Posterior cingulate gyrus (tissue), 11 donors: ENCODE measurements around the gene RUNX1.

Experiments
- DNase-seq, 10 donors: peaks; one replicate each; pipeline versions ENCODE4 v3.0.0 to v3.0.0-alpha.2; 2020 to 2021; ENCODE audit warnings: mixed read lengths in 3 of 10
- intact Hi-C: fragments of 100-400 bp; cut with DNase I; formaldehyde crosslinking; loops from one replicate; pipeline ENCODE4 v1.15.1; 2023

Gene RUNX1

DNA sequence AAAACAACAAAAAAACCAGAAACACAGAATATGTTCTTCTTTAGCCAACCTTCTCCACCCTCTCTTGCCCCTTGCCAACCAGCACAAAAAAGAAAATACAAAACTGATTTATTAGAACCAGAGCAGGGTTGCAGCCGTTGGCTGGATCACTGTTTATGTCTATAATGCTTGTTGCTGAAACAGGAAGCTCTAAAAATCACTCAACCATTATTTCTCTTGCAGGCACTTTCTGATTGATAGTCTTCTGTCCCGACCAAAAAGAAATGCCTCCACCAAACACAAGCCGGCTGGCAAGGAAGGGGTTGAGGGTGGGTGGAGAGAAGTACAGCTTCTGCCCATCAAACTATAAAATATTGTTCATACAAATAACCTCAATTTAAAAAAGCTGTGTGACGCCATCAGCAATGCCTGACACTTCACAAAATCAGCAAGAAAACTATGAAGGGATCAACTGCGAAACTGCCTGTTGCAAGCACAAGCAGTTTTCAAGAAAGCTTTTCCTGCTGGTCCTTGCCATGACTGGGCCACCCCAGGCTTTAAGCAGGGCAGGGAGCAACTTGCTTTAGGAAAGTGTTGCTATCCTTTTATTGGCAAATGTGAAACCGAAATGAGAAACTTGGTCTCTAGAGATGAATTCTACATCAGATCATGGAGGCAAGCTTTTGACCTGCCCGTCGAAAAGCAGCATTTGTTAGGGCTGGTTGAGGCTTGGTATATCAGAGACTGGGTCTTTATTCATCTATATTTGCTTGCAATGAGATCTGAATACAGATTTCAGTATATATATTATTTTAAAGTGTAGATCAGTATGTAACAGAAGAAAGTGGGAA is 174.2 kb downstream of the RUNX1 start:
- intact Hi-C loops: no loop called here

DNA sequence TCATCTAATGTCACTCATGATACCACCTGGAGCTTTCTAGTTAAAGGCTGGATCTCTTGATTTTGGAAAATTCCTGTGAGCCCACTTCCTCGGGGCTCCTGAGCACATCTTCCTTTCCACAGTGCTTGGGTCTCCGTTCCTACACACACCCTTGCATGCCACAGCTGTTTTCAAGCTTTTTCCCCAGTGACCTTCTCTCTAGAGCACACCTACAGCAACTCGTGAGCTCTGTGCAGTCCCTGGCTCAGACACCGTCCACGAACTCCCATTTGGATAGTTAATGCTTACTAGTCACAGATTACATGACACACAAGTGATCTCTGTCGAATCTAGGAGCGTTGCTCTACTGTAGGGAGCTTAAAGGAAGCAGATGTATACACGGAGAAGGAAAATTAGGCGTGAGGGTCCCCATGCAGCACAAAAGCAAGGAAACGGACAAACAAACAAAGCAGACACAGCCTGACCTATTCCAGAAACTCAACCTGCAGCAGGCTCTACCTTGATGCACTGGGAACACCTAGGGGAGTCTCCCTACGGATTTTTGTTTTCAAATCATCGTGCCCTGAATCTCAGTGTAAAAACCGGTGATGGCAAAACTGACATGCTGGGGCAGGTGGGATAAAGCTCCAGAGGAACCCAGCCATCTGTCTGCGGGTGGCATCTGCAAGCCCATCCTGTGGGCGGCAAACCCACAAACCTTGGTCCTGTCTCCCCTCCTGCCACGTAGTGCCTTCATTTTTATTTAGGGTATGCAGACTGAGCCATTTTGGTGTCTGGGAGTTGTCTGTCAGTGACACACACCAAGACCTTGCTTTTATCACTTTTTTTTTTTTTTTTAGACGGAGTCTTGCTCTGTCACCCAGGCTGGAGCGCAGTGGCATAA is 177.8 kb downstream of the RUNX1 start:
- intact Hi-C loops: no loop called here
- no peak for DNase-seq

More for the DNA sequence above, 174.2 kb downstream of the RUNX1 start:
- no peak for DNase-seq

DNA sequence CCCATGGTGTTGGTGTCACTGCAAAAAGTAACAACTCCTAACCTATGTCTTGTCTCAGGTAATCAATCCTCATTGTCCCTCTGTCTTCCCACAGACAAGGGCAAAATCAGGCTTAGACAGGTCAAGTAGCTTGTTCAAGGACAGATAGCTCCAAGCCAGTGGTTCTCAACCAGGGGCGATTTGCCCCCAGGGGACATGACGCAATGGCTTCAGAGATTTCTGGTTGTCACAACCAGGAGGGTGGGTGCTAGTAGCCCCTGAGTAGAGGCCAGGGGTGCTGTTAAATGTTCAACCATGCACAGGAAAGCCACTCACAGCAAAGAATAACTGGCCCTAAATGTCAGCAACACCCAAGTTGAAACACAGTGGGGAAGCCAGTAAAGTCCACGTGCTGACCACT is 178.9 kb downstream of the RUNX1 start:
- no peak for DNase-seq
- intact Hi-C loops: no loop called here

DNA sequence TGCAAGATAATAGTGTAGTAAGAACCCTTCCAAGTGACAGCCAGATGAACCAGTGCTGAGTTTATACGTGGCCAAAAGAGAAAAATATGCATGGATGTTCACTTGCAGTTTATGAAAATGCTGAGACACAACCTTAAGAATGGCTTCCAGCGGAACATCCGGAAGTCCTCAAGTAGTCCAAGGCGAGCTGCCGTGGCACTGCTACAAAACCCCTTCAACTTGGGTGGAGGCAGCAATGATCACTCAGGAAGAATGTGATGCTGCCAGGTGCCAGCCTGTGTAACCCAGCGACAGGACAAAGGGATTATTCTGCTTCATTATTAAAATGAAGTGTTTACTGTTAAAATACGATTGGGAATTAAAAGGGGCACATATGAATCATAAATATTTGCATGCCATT is 179.6 kb downstream of the RUNX1 start:
- no peak for DNase-seq
- intact Hi-C loops: no loop called here

DNA sequence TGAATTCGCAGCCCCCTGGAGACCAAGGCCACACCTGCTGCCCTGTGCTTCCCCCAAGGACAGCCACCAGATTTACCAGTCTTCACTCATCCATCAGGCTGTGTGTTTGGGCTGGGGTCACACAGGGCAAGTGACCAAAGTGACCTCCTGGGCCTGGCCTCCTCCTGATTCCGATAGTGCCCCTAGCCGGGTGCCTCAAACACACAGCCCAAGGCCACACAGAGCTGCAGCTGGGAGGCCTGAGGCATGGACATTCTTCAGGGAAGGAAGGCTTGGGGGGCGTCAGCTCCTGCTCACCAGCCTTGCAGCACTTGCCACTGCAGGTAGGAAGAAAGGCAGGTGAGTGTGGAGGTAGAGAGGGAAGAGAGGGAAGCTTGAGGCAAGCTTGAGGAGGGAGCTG is 181.3 kb downstream of the RUNX1 start:
- no peak for DNase-seq
- intact Hi-C loops: no loop called here

DNA sequence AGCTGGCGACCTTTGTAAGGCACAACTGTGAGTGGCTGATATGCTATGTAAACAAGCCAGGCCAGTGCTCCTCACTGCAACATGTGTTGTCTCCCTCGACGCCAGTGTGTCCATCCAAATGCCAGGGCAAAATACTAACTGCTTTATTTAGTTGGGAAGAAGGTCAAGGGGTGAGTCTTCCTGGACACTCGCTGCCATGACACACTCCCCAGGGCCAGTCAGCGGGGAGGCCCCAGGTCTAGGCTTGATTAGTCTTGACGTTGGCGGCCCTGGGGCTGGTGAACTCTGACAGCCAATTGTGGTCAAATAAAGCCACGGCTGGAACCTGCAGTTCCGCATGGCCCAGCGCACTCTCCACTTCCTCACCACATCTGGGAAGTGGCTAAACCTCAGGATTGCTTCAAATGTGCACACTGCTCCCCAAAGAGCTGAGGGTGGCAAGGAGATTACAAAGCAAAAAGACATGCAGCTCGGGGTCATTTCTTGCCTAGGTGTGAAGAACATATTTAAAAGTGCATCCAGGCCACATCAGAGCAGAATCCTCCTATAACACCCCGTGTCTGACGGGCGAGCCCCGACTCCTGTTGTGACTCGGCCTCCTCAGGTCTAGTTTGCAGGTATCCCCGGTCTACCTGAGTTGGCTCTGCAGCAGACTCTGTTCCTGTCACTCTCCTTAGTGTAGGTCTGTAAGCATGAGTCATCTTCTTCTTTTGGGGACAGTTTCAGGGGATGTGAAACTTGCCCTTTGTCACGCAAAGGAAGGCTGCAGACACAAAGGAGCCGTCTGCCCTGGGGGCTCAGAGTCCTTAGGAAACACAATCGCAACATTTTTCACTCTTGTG is 183.5 kb downstream of the RUNX1 start:
- intact Hi-C loops: no loop called here
- peak in 2 of 10 donors; percentile 33 to 88 for DNase-seq

DNA sequence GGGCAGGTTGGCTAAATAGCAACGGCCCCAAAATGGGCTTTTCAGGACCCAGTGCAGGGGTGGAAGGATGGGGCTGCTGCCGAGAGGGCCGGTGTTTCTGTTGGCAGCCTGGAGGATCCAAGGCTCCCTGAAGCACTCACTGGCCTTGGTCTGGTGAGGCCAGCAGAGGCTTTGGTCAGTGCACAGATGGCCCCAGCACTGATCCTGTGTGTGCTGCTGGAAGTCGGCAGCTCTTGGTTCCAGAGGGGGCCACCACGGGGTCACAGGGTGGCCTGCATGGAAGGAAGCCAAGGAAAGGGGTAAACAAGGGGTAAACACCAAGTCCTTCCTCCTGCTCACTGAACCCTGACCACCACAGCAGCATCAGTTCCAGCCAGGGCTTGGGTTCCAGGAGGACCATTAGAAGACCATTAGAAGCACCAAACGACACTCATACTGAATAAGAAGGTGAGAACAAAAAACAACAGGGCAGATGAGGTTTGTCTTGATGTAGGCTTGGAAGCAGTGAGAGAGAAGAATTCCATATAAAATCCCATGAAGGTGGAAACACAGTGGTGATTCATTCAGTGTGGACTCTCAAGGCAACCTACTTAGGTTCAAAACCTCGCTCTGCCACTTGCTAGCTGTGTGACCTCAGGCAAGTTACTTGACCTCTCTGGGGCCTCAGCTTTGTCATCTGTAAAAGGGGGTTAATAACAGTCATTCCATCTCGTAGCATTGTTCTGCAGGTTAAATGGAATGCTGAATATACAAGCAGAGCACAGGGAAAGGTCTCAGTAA is 184.5 kb downstream of the RUNX1 start:
- intact Hi-C loops: no loop called here
- DNase-seq: no peak

DNA sequence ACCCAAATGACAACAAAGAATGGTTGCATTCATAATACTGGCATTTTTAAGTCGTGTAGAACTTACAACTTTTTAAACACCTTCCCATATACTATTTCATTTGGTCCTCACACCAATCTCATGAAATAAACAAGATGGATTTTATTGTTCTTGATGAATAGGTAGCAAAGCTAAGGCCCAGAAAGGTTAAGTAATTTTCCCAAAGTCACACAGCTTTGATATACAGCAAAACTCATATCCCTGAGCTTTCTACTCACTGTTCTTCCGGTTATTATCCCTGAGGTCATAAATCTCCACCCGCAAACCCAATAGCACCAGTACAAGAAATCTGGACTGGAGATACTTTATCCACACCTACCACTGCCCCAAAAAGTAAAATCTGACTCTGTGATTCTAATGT is 186.2 kb downstream of the RUNX1 start:
- intact Hi-C loops: no loop called here
- DNase-seq: no peak

DNA sequence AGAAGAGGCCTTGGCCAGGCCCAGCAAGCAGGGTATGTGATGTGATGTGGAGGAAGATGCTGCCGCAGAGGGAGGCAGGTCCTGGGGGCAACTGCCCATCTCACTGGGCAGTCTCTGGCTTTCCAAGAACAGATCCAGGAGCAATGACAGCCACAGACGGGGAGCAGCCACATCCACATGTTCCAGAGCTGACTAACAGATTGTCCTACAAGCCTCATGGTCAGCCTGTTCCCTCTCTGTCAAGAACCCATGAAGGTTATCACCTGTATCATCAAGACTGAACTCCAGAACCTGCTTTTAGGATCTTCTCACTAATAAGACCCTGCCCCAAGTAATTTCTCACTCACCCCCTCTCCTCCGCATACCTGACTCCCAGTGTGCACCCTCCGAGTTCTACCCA is 187.8 kb downstream of the RUNX1 start:
- intact Hi-C loops: no loop called here
- no peak for DNase-seq

DNA sequence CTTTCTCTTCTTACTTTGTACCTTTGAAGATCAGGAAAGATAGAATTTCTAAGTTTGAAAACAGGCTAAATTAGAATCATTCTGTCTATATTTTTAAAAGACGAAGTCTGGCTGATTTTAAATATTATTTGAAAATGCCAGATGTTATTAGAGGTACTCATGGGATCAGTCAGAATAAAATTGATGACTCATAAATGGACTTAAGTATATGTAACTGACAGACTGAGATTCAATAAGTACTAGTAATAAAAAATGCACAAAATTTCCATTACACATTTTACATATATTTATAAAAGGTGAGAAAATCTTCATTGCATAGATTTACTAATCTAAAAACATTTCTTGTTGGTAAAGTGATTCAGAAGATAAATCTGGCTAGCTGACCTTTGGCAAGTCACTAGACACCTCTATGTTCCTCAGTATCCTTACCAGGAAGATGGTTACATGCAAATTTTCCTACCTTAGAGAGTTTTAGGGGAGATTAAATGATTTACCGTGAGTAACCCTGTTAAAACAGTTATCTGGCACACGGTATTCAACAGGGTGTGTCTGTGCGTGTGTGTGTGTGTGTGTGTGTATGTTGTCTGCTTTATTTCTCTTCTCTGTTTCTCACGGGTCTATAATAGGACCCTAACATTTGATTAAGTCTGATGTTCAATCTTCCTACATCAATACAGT is 189.0 kb downstream of the RUNX1 start:
- intact Hi-C loops: no loop called here
- DNase-seq: no peak

DNA sequence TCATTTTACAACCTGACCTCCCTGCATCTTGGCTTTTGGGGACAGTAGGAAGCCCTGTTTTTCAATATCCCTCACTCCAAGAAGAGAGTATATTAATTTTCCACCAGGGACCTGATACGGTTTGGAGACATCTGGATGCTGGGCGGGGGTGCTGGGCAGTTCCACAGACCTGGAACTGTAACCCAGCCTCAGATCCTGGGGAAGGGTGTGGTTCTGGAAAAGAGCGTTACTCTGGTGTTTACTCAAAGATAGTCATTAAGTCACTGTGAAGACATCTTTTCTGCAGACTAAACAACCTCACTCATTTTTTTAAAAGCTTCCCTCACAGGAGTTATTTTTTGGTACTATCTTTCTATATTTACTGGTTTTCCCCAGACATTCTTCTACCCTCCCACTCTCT is 190.5 kb downstream of the RUNX1 start:
- intact Hi-C loops: no loop called here
- DNase-seq: no peak

DNA sequence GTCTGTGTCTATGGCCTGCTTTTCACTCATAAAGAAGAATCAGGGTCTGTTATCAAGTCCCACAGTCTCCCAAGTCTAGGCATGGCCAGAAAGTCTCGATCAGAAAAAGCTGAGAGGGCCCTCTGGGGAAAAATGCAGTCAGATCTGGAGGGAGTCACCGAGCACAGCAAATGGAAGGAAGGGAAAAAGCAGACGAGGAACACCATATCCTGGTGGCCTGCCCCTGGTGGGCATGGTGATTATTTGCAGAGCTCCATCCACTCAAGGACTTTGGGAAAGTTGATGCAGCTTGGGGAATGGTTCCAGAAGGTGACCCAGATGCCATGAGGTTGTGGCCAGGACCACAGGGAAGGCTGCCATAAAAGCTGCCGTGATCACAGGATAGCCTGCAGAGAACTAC is 191.2 kb downstream of the RUNX1 start:
- DNase-seq: no peak
- intact Hi-C loops: no loop called here

DNA sequence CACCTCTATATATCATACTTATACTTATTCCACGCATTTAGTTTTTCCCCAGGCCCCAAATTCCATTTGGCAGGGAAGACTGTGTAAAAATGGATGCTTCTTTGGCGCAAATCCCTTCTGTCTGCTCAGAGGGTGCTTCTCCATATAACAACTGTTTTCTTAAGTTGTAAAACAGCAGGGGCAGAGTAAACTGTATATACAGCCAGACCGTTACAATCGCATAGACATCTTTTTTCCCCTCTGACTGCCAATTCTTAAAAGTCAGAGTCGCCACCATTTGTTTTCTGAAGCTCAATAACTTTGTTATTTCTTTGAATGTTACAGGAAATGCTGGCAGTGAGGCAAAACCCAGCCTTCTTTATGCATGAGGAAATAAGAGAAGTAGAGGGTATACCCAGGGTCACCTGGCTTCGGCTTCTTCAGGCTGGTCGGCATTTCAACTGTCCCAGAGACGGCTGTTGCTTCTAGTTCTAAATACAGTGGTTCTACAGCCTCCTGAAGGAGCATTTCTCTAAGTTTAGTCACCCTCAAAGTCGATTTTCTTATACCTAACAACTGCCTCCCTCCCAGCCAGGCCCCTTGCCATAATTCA is 191.9 kb downstream of the RUNX1 start:
- DNase-seq: no peak
- intact Hi-C loops: no loop called here

DNA sequence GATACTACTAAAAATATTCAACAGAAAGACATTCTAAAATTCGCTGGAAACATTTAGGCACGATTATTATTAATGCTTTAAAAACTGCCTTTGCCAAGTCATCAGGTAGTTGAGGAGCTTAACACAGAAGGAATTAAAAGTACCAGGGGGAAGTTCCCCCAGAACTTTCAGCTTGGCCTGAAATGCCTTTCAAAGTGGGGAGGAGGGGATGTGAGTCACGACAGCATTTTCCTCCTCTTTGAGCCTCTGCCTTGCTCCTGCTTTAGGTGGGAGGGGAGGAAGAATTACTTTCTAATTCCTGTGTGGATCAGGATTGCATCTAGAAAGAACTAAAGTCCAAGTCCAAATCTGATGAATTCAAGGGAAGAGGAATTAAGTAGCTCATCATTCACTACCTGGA is 196.7 kb downstream of the RUNX1 start:
- no peak for DNase-seq
- intact Hi-C loops: no loop called here

DNA sequence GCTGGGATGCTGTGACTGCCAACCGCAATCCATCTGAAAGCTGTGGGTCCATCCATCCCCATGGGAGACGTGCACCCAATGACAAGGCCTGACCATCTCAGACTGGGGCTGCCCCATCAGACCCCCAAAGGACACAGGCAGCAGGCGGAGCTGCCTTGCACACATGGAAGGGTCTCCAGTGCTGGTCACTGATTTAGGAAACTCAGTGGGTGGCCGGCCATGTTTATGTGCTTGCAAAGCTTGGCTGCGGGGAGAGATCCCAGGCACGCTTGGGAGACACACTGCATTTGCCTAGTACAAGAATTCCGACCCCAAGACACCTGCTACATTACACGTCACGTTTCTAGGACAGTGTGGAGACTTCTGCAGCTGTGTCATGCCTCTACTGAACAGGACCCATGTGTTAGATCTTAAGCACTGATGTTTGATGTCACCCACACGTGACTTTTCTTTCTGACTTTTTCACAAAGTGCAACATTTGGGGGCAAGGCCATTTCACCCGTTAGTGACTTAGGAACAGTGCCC is 198.9 kb downstream of the RUNX1 start:
- DNase-seq: no peak
- intact Hi-C loops: no loop called here

DNA sequence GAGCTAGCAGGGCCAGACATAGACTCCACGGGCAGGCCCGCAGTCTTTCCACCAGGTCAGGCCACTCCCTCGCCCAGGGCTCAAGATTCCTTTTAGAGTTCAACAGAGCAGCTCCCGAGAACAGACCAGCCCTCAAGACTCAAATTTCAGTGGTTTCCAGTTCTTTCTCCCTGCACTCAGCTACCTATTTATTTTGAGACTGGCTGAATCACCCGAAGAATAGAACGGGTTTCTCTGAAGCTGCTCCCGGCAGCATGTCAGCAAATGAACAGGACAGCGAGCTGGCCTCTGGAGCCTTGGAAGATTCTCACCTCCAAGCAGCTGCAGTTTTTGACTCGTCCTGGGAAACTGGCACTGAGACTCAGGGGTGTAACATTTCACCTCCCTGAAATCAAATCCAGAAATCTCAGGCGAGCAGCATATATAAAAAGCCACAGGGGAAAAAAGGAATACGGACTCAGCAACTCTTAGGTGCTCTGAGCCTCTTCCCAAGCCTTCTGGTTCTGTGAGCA is 202.4 kb downstream of the RUNX1 start:
- intact Hi-C loops: no loop called here
- no peak for DNase-seq

DNA sequence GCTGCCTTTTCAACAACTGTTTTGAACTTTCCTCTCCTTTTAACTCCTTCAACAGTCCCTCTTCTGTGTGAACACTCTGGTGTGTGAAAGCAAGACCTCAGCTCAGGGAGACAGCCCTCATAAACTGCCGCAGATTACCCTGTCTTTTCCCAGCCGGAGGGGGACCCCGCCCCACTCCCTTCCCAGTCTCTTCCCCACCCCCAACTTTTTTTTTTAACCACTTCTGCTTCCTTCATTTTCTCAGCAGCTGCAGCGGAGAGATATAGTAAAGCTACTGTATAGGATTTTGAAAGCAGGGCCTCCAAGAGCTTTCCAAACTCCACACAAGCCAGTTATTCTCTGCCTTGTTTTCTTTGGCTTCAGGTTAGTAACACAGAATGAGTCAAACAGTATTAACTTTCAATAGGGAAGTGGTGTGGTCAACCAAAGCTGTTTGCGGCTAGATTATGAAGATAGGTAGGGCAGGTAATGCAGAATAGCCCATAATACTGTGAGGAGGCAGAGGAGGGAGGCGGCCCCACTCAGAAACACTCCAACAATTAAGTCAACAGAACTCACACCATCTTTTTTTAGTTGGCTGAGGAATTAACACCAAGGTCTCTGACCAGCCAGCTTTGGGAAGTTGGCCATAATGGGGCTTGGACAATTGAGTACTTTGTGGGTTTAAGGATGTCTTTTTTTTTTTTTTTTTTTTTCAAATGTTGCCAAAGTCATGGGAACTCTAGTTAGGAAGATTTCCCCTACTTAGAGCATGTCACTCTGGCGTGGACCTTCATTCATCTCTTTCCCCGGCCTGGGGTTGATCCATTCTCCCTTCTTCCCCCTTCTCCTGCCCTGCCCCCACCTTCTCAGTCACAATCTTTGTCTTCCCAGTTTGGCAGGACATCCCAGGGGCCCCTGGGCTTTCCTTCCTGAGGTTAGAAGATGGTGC is 203.3 kb downstream of the RUNX1 start:
- intact Hi-C loops: no loop called here
- DNase-seq: no peak

DNA sequence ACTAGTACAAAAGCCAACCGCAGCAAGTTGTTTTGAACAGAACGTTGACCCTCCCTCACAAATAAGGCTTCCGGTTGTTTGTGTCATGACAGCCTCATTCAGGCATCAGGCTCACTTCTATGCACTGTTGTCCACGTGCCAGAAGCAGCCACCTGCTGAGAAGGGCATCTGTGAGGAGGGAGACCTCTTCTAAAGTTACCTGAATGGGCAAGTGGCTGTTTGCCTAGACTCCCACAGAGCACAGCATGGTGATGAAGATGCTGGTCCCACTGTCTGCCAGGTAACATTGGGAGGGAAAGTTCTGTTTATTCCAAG is 204.2 kb downstream of the RUNX1 start:
- intact Hi-C loops: no loop called here
- no peak for DNase-seq
